A549 (cell line): ENCODE results near the gene SEPTIN10. TPM values are rescaled to one million over a fixed set of nuclear protein-coding genes. Genes with fewer than 3 reads are reported as not detected.

ENCODE experiments used
- ATAC-seq, 2 experiments: fragments of 200-7000 bp in 1 of 2; fragments of >200 bp in 1 of 2; cut with Nextera tagmentation in 1 of 2; cut with Tn5 transposase in 1 of 2; 3 replicates each; pipeline versions ENCODE4 v1.8.0 to v1.9.1; 2018 to 2020; ENCODE audit warnings: mild to moderate bottlenecking in 1 of 2, moderate library complexity in 1 of 2
- CTCF ChIA-PET: fragments of 300-600 bp; sonication (Branson Sonifier 250); formaldehyde crosslinking; extraction: SDS; loops from one replicate; lab custom pipeline; 2021; ENCODE audit warnings: antibody characterized with exemption, inconsistent platforms; lab: Yijun Ruan, JAX
- POLR2A ChIA-PET: fragments of 350-600 bp; formaldehyde crosslinking; extraction: SDS; loops from one replicate; lab custom pipeline; 2021; ENCODE audit warnings: antibody characterized with exemption, inconsistent platforms; lab: Yijun Ruan, JAX
- DNase-seq, 2 experiments: peaks; one replicate each; pipeline versions ENCODE4 v3.0.0 to v3.0.0-alpha.2; 2011 to 2016; ENCODE audit warnings: low read depth in 1 of 2, low spot score in 1 of 2
- FAIRE-seq: peaks from 2 replicates; lab custom pipeline; 2011; peaks lifted over from hg19 to GRCh38; lab: Jason Lieb, UNC
- H3K27ac ChIP-seq, 2 experiments: fragments of >200 bp; sonication (Bioruptor Twin); formaldehyde crosslinking; 3 replicates each; pipeline ENCODE4 v1.5.1; 2016 to 2017
- H3K4me1 ChIP-seq: fragments of >200 bp; sonication (Bioruptor Twin); formaldehyde crosslinking; 3 replicates; pipeline ENCODE4 v1.6.1; 2016
- H3K4me2 ChIP-seq: fragments of >200 bp; sonication (Bioruptor Twin); formaldehyde crosslinking; 3 replicates; pipeline ENCODE4 v1.6.1; 2016
- H3K4me3 ChIP-seq: fragments of >200 bp; sonication (Bioruptor Twin); formaldehyde crosslinking; 3 replicates; pipeline ENCODE4 v1.5.1; 2016
- H3K9me3 ChIP-seq: fragments of >200 bp; sonication (Bioruptor Twin); formaldehyde crosslinking; 3 replicates; pipeline ENCODE4 v1.6.1; 2016
- BCL3 ChIP-seq: fragments of >200 bp; sonication (Bioruptor Twin); formaldehyde crosslinking; IDR thresholded peaks from 3 replicates; pipeline ENCODE4 v1.6.1; 2016
- CBX8 ChIP-seq: fragments of 200-600 bp; sonication (generic); IDR thresholded peaks from 2 replicates; pipeline ENCODE4 v1.6.1; 2016
- E2F6 ChIP-seq: IDR thresholded peaks from 2 replicates; pipeline ENCODE4 v1.6.1; 2012; ENCODE audit warnings: low read depth, borderline replicate concordance
- ELK1 ChIP-seq: fragments of 150-350 bp; IDR thresholded peaks from 2 replicates; pipeline ENCODE4 v1.6.1; 2014; ENCODE audit warnings: low read depth, mild to moderate bottlenecking, low read length
- ESRRA ChIP-seq: fragments of 150-350 bp; IDR thresholded peaks from 2 replicates; pipeline ENCODE4 v1.6.1; 2014; ENCODE audit warnings: mild to moderate bottlenecking, low read length, borderline replicate concordance
- FOXS1 ChIP-seq: fragments of 250-450 bp; sonication (Bioruptor Pico); IDR thresholded peaks from 2 replicates; pipeline ENCODE4 v1.5.0; 2020; ENCODE audit warnings: mild to moderate bottlenecking, moderate library complexity
- HDAC2 ChIP-seq: fragments of 200-600 bp; sonication (generic); IDR thresholded peaks from 2 replicates; pipeline ENCODE4 v1.6.1; 2016
- HEYL ChIP-seq: fragments of 250-450 bp; sonication (Bioruptor Pico); IDR thresholded peaks from 2 replicates; pipeline ENCODE4 v1.8.0; 2021; ENCODE audit warnings: mild to moderate bottlenecking, moderate library complexity
- HMGXB4 ChIP-seq: fragments of 250-450 bp; sonication (Bioruptor Pico); IDR thresholded peaks from 2 replicates; pipeline ENCODE4 v1.5.0; 2021; ENCODE audit warnings: mild to moderate bottlenecking, moderate library complexity, borderline replicate concordance
- JUNB ChIP-seq: fragments of >200 bp; sonication (Bioruptor Twin); formaldehyde crosslinking; IDR thresholded peaks from 2 replicates; pipeline ENCODE4 v1.6.1; 2016
- MAX ChIP-seq: IDR thresholded peaks from 2 replicates; pipeline ENCODE4 v1.6.1; 2012
- MYC ChIP-seq: IDR thresholded peaks from 2 replicates; pipeline ENCODE4 v1.6.1; 2012; ENCODE audit warnings: mild to moderate bottlenecking, inconsistent platforms, low read length, improper control_type of control experiment, borderline replicate concordance
- REST ChIP-seq: fragments of 200-600 bp; sonication (generic); IDR thresholded peaks from 2 replicates; pipeline ENCODE4 v1.6.1; 2016; ENCODE audit warnings: antibody characterized with exemption, mild to moderate bottlenecking, moderate library complexity
- RNF2 ChIP-seq: fragments of 200-600 bp; sonication (generic); IDR thresholded peaks from 2 replicates; pipeline ENCODE4 v1.6.1; 2016; ENCODE audit warnings: low read depth, mild to moderate bottlenecking, antibody characterized with exemption, moderate library complexity, borderline replicate concordance
- SREBF2 ChIP-seq: fragments of 450-650 bp; IDR thresholded peaks from 2 replicates; pipeline ENCODE4 v1.6.1; 2014; ENCODE audit warnings: mild to moderate bottlenecking, moderate library complexity
- ZFP36 ChIP-seq: fragments of 450-650 bp; IDR thresholded peaks from 2 replicates; pipeline ENCODE4 v1.6.1; 2014; ENCODE audit warnings: borderline replicate concordance; ENCODE audit not compliant: partially characterized antibody
- WGBS: methylation state at CpG from one replicate; pipeline ENCODE4 v1.1.6; 2017; ENCODE audit errors: missing lambda C conversion rate; 5-methylcytosine and 5-hydroxymethylcytosine counted together
- polyA plus RNA-seq, 4 experiments: library from polyadenylated mRNA; depleted of rRNA in 3 of 4; stranded (reverse); fragments of >200 nt; fragmentation: RNase III in 1 of 4; extraction: RNeasy Plus Mini Kit Qiagen cat#74134 plus additional on column Dnase treatment in 1 of 4; gene quantifications; 2 replicates in 3 of 4; 3 replicates in 1 of 4; pipeline ENCODE4 v1.2.3, GENCODE V29; 2011 to 2017

The SEPTIN10 gene
- polyA plus RNA-seq, 2 of the 4 experiments (the other 2 are of a cell fraction): 87.6 to 95.0 TPM

- POLR2A ChIA-PET: no interaction called here
- no peak overlapping the region for H3K4me2 ChIP-seq
- no peak for TF ChIP-seq ESRRA
- no peak for TF ChIP-seq FOXS1 (CRISPR knock-in tag)
- TF ChIP-seq HEYL (CRISPR knock-in tag): no peak
- no peak for TF ChIP-seq HMGXB4 (CRISPR knock-in tag)
- TF ChIP-seq RNF2: no peak
- TF ChIP-seq CBX8: no peak
- no peak for TF ChIP-seq HDAC2
- no peak for TF ChIP-seq ELK1
- TF ChIP-seq MYC: no peak
- no peak for TF ChIP-seq ZFP36
- no peak overlapping the region for H3K27ac ChIP-seq
- H3K4me1 ChIP-seq: no peaks in the 10 kb centered on the region
- 90% methylated on average over 17 of the region's 21 CpGs for WGBS
- DNase-seq (no peak), FAIRE-seq (no peak), ATAC-seq (no peak)
- CTCF ChIA-PET: interaction anchor here (1.0 to 2.4 kb wide), 6 partner anchors 11 to 207 kb away, joined by 3 to 11 read pairs (median 5); no protein-coding TSS in a partner anchor
- H3K4me3 ChIP-seq: no peak overlapping the region
- no peaks in the 10 kb centered on the region for H3K9me3 ChIP-seq
These were observed 84.8 kb downstream of the SEPTIN10 start for GRCh38 chr2:109528811-109529501.

- H3K27ac ChIP-seq: no peak overlapping the region
These were observed 85.7 kb downstream of the SEPTIN10 start for GRCh38 chr2:109527846-109528705.

More at GRCh38 chr2:109527846-109528705, 85.7 kb downstream of the SEPTIN10 start:
- ATAC-seq: no peak
- FAIRE-seq: no peak
- no peaks in the 10 kb centered on the region for H3K9me3 ChIP-seq
- 72% methylated on average over 10 of the region's 16 CpGs for WGBS
- POLR2A ChIA-PET: no interaction called here
- H3K4me1 ChIP-seq: no peaks in the 10 kb centered on the region
- TF ChIP-seq MAX: no peak
- no peak for TF ChIP-seq E2F6
- no peak for TF ChIP-seq SREBF2
- no peak for TF ChIP-seq JUNB
- no peak for TF ChIP-seq REST
- no peak for TF ChIP-seq BCL3
- TF ChIP-seq, all 56 proteins: peak for 0
- Histone ChIP-seq H3K4me3 (no peak overlapping the region), H3K4me2 (no peak overlapping the region)
- CTCF ChIA-PET: interaction anchor here (1.0 to 2.4 kb wide), 4 partner anchors 16 to 208 kb away, joined by 3 to 11 read pairs (median 5); no protein-coding TSS in a partner anchor
- no peak for DNase-seq
